ENCODE measurements around the gene CEACAM21. TPM values are rescaled to one million over a fixed set of nuclear protein-coding genes. Genes with fewer than 3 reads are reported as not detected.
"Not testable (repeated sequence)": the region's sequence is repeated elsewhere in the genome, so short reads cannot be mapped to it uniquely, and the experiment has no call there.

The CEACAM21 gene
- total RNA-seq, 6 experiments from 2014 or later: not detected

DNA sequence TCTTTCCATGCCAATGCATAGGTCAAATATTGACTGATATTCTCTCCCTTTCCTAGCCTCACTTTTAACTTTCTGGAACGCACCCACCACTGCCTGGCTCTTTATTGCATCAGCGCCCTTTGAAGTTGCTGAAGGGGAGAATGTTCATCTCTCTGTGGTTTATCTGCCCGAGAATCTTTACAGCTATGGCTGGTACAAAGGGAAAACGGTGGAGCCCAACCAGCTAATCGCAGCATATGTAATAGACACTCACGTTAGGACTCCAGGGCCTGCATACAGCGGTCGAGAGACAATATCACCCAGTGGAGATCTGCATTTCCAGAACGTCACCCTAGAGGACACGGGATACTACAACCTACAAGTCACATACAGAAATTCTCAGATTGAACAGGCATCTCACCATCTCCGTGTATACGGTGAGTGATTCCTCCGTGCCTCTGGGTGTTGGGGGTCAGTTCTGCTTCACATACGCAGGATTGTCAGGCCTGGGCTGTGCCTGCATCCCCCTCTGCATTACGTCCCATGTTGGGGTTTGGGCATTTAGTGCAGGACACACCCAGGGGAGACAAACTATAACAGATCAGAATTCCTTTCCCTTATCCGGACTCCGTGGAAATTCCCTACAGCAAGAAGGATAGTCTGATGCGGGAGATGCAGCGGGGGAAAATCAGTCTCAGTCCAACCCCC lies 1.3 kb downstream of the CEACAM21 start:
- peaks cover 16% of the 10 kb centered on the region for H3K9me3 Mint-ChIP-seq
- H3K27ac Mint-ChIP-seq: no peak overlapping the region
- no peaks in the 10 kb centered on the region for H3K4me1 Mint-ChIP-seq (ENCODE audit: low read depth)
- H3K27me3 Mint-ChIP-seq (ENCODE audit: insufficient read depth): peaks cover 20% of the 10 kb centered on the region
- H3K4me3 Mint-ChIP-seq: no peak overlapping the region
- H3K36me3 Mint-ChIP-seq (ENCODE audit: low read depth): no peaks in the 10 kb centered on the region; the same call in 1 of the 2 replicates
- TF ChIP-seq, protein P1, sequence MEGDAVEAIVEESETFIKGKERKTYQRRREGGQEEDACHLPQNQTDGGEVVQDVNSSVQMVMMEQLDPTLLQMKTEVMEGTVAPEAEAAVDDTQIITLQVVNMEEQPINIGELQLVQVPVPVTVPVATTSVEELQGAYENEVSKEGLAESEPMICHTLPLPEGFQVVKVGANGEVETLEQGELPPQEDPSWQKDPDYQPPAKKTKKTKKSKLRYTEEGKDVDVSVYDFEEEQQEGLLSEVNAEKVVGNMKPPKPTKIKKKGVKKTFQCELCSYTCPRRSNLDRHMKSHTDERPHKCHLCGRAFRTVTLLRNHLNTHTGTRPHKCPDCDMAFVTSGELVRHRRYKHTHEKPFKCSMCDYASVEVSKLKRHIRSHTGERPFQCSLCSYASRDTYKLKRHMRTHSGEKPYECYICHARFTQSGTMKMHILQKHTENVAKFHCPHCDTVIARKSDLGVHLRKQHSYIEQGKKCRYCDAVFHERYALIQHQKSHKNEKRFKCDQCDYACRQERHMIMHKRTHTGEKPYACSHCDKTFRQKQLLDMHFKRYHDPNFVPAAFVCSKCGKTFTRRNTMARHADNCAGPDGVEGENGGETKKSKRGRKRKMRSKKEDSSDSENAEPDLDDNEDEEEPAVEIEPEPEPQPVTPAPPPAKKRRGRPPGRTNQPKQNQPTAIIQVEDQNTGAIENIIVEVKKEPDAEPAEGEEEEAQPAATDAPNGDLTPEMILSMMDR (IDR thresholded peaks at IDR 0.05): no peak
- no peak for DNase-seq

DNA sequence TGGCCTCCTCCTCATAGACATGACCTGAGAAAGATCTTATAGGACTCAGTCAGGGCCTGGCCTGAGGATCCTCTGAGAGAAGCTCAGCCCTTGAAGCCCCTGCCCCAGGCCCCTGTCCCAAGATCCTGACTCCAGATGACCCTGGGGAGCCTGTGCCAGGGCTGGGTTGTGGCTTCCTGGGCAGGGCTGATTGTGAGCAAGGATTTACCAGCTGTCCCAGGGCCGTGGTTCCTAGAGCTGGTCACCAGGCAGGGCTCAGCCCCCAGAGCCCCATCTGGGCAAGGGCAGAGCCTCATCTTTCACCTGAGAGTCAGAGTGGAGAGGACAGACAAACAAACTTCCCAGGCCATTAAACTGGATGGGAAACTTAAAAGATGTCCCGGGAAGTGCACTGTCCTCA lies 1.9 kb downstream of the CEACAM21 start:
- DNase-seq: no peak
- H3K36me3 Mint-ChIP-seq (ENCODE audit: low read depth): peaks cover 2% of the 10 kb centered on the region
- H3K27ac Mint-ChIP-seq: no peak overlapping the region
- H3K4me1 Mint-ChIP-seq (ENCODE audit: low read depth): no peaks in the 10 kb centered on the region
- H3K4me3 Mint-ChIP-seq: no peak overlapping the region
- H3K9me3 Mint-ChIP-seq: peaks cover 21% of the 10 kb centered on the region
- H3K27me3 Mint-ChIP-seq (ENCODE audit: insufficient read depth): peaks cover 15% of the 10 kb centered on the region
- TF ChIP-seq, protein P1 (IDR thresholded peaks at IDR 0.05): no peak

DNA sequence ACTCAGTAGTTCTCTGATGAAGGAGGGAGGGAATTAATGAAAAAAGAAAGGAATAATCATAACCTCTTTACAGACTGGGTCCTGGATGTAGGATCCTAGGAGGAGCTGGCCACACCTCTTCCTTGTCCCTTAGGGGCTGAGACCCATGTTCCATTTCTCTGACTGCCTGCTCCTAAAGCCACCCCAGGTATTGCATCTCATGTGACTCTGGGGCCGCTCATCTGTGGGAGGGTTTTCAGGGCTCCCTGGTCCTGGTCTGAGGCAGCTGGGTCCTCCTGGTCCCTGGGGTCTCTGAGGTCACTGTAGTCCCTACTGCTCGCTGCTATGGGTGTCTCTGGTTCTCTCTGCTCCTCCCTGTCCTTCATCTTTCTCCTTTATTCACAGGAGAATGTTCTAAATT lies 2.9 kb downstream of the CEACAM21 start:
- DNase-seq: no peak
- peaks cover 31% of the 10 kb centered on the region for H3K9me3 Mint-ChIP-seq
- H3K27me3 Mint-ChIP-seq (ENCODE audit: insufficient read depth): peaks cover 14% of the 10 kb centered on the region
- H3K27ac Mint-ChIP-seq: no peak overlapping the region
- no peak overlapping the region for H3K4me3 Mint-ChIP-seq
- TF ChIP-seq, protein P1 (IDR thresholded peaks at IDR 0.05): no peak
- H3K4me1 Mint-ChIP-seq (ENCODE audit: low read depth): no peaks in the 10 kb centered on the region
- peaks cover 6% of the 10 kb centered on the region for H3K36me3 Mint-ChIP-seq (ENCODE audit: low read depth)

DNA sequence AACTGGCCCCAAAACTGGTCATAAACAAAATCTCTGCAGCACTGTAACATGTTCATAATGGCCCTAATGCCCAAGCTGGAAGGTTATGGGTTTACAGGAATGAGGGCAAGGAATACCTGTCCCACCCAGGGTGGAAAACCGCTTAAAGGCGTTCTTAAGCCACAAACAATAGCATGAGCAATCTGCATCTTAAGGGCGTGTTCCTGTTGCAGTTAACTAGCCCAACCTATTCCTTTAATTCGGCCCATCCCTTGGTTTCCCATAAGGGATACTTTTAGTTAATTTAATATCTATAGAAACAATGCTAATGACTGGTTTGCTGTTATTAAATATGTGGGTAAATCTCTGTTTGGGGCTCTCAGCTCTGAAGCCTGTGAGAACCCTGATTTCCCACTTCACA lies 5.1 kb downstream of the CEACAM21 start:
- not testable (repeated sequence) for H3K36me3 Mint-ChIP-seq (ENCODE audit: low read depth); H3K27ac Mint-ChIP-seq; H3K4me3 Mint-ChIP-seq; H3K4me1 Mint-ChIP-seq (ENCODE audit: low read depth); DNase-seq
- H3K27me3 Mint-ChIP-seq (ENCODE audit: insufficient read depth): peaks cover 18% of the 10 kb centered on the region
- H3K9me3 Mint-ChIP-seq: peaks cover 33% of the 10 kb centered on the region

DNA sequence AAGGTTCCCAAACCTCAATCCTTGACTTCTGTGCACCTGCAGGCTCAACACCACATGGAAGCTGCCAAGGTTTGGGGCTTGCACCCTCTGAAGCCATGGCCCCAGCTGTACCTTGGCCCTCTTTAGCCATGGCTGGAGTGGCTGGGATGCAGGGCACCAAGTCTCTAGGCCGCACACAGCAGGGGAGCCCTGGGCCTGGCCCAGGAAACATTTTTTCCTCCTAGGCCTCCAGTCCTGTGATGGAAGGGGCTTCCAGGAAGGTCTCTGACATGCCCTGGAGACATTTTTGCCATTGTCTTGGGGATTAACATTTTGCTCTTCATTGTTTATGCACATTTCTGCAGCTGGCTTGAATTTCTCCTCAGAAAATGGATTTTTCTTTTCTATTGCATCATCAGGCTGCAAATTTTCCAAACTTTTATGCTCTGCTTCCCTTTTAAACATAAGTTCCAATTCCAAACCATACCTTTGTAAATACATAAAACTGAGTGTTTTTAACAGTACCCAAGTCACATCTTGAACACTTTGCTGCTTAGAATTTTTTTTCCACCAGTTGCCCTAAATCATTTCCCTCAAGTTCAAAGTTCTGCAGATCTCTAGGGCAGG lies 6.7 kb downstream of the CEACAM21 start:
- peaks cover 33% of the 10 kb centered on the region for H3K9me3 Mint-ChIP-seq
- not testable (repeated sequence) for H3K36me3 Mint-ChIP-seq (ENCODE audit: low read depth); H3K4me3 Mint-ChIP-seq; H3K27ac Mint-ChIP-seq; H3K27me3 Mint-ChIP-seq (ENCODE audit: insufficient read depth); DNase-seq; H3K4me1 Mint-ChIP-seq (ENCODE audit: low read depth)

DNA sequence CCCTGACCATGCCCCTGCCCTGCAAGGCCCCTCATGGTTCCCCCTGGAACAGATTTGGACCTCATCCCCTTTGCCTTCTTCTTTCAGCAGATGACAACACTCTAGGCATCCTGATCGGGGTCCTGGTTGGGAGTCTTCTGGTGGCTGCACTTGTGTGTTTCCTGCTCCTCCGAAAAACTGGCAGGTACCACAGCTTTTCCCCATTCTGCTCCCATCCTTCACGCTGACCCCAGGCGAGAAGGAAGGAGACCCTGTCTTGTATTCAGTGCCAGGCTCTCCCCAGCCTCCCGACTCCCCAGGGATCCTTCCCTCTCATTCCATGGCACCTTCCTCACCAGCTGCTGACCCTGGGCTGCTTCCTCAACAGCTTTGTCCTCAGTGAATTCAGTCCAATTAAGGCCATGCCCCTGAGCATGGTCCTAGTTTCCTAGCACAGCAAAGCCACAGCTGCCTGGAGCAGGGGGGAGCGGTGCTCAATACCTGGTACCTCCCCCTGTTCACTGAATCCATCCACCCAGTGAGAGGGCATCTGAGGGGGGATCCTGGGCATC lies 8.4 kb downstream of the CEACAM21 start:
- peaks cover 6% of the 10 kb centered on the region for H3K36me3 Mint-ChIP-seq (ENCODE audit: low read depth)
- no peak for DNase-seq
- H3K27ac Mint-ChIP-seq: no peak overlapping the region
- peaks cover 33% of the 10 kb centered on the region for H3K9me3 Mint-ChIP-seq
- TF ChIP-seq, protein P1 (IDR thresholded peaks at IDR 0.05): no peak
- no peak overlapping the region for H3K4me3 Mint-ChIP-seq
- no peaks in the 10 kb centered on the region for H3K4me1 Mint-ChIP-seq (ENCODE audit: low read depth)
- H3K27me3 Mint-ChIP-seq (ENCODE audit: insufficient read depth): peaks cover 6% of the 10 kb centered on the region
